ENCODE measurements around the gene FRG1. TPM values are rescaled to one million over a fixed set of nuclear protein-coding genes. Genes with fewer than 3 reads are reported as not detected.

Gene FRG1
- total and polyA plus RNA-seq, 10 of the 15 experiments (the other 5 are each of a cell fraction or from before 2014, with no cell fraction given) = 28.9 to 190 (median 58.6) TPM

Small RNA genes within 50 kb of the gene (small RNA-seq; reads per million reads assigned to genes)
- gene MLLT10P2 = not detected

Other genes with a start within 250 kb of the FRG1 start
- not detected in 2 replicates for gene FRG2, start 86.4 kb downstream of the FRG1 start, total RNA-seq (2014; rRNA removed)
- not detected in 2 replicates for gene FRG2, start 86.4 kb downstream of the FRG1 start, total RNA-seq (2014; rRNA removed; fragmentation: Illumina TruSeq; extraction: Trizol)
- not detected in 2 replicates for gene FRG2, start 86.4 kb downstream of the FRG1 start, total RNA-seq (2021)
- gene FRG2, start 86.4 kb downstream of the FRG1 start, polyA plus RNA-seq (2011; rRNA removed) = not detected in 2 replicates
- 0.21 TPM in 1 of 2 replicates, not detected in the other for gene FRG2, start 86.4 kb downstream of the FRG1 start, polyA plus RNA-seq (2014; fragmentation: Illumina TruSeq; extraction: Trizol)
- not detected for gene FRG2, start 86.4 kb downstream of the FRG1 start, polyA plus RNA-seq (2014; fragmentation: Nextera tagmentation; extraction: Ambion mirVana)
- gene FRG2, start 86.4 kb downstream of the FRG1 start, polyA plus RNA-seq (2014; rRNA removed) = 0.04 TPM in 1 of 2 replicates, not detected in the other
- not detected for gene FRG2, start 86.4 kb downstream of the FRG1 start, polyA plus RNA-seq (2016; fragmentation: Nextera tagmentation; extraction: Ambion mirVana)
- gene DBET, start 123.6 kb downstream of the FRG1 start, total RNA-seq (2014; rRNA removed) = not detected in 2 replicates
- not detected in 2 replicates for gene DBET, start 123.6 kb downstream of the FRG1 start, total RNA-seq (2014; rRNA removed; fragmentation: Illumina TruSeq; extraction: Trizol)
- gene DBET, start 123.6 kb downstream of the FRG1 start, total RNA-seq (2021) = not detected in 2 replicates
- not detected in 2 replicates for gene DBET, start 123.6 kb downstream of the FRG1 start, polyA plus RNA-seq (2011; rRNA removed)
- gene DBET, start 123.6 kb downstream of the FRG1 start, polyA plus RNA-seq (2014; fragmentation: Illumina TruSeq; extraction: Trizol) = not detected in 2 replicates
- not detected for gene DBET, start 123.6 kb downstream of the FRG1 start, polyA plus RNA-seq (2014; fragmentation: Nextera tagmentation; extraction: Ambion mirVana)
- gene DBET, start 123.6 kb downstream of the FRG1 start, polyA plus RNA-seq (2014; rRNA removed) = not detected in 2 replicates
- gene DBET, start 123.6 kb downstream of the FRG1 start, polyA plus RNA-seq (2016; fragmentation: Nextera tagmentation; extraction: Ambion mirVana) = not detected
- not detected in 2 replicates for gene DUX4, start 232.9 kb downstream of the FRG1 start, total RNA-seq (2014; rRNA removed)
- gene DUX4, start 232.9 kb downstream of the FRG1 start, total RNA-seq (2014; rRNA removed; fragmentation: Illumina TruSeq; extraction: Trizol) = not detected in 2 replicates
- gene DUX4, start 232.9 kb downstream of the FRG1 start, total RNA-seq (2021) = not detected in 2 replicates
- gene DUX4, start 232.9 kb downstream of the FRG1 start, polyA plus RNA-seq (2011; rRNA removed) = not detected in 2 replicates
- gene DUX4, start 232.9 kb downstream of the FRG1 start, polyA plus RNA-seq (2014; fragmentation: Illumina TruSeq; extraction: Trizol) = not detected in 2 replicates
- not detected for gene DUX4, start 232.9 kb downstream of the FRG1 start, polyA plus RNA-seq (2014; fragmentation: Nextera tagmentation; extraction: Ambion mirVana)
- gene DUX4, start 232.9 kb downstream of the FRG1 start, polyA plus RNA-seq (2014; rRNA removed) = not detected in 2 replicates
- gene DUX4, start 232.9 kb downstream of the FRG1 start, polyA plus RNA-seq (2016; fragmentation: Nextera tagmentation; extraction: Ambion mirVana) = not detected